Subcutaneous adipose tissue (tissue), 4 donors: Measurements from ENCODE around the gene CROCC2. TPM values are rescaled to one million over a fixed set of nuclear protein-coding genes. Genes with fewer than 3 reads are reported as not detected.

Experiments
- CTCF ChIP-seq: fragments of 450-650 bp; IDR thresholded peaks from one replicate; pipeline ENCODE4 v1.5.1; 2016; ENCODE audit warnings: low read depth, mild to moderate bottlenecking, control low read depth, antibody characterized with exemption, moderate library complexity
- total RNA-seq, 4 donors: library from RNA; depleted of rRNA; stranded (reverse); fragments of >200 nt; gene quantifications; one replicate each; pipeline ENCODE4 v1.1.0, GENCODE V29; 2016

CROCC2 gene
- total RNA-seq, 4 donors from 2014 or later, result not detected

- TF ChIP-seq CTCF, result no peak
Observed at GRCh38 chr2:240933966-240934700, 28.0 kb downstream of the CROCC2 start.

- no peak for TF ChIP-seq CTCF
Observed at GRCh38 chr2:240934701-240935102, 28.6 kb downstream of the CROCC2 start.

- no peak for TF ChIP-seq CTCF
Observed at GRCh38 chr2:240935103-240935876, 29.2 kb downstream of the CROCC2 start.

- no peak for TF ChIP-seq CTCF
Observed at GRCh38 chr2:240936106-240936505, 30.0 kb downstream of the CROCC2 start.

- TF ChIP-seq CTCF, result no peak
Observed at GRCh38 chr2:240946046-240946445, 39.9 kb downstream of the CROCC2 start.

GRCh38 chr2:240946654-240947053 is 40.5 kb downstream of the CROCC2 start:
- no peak for TF ChIP-seq CTCF

GRCh38 chr2:240947176-240947575 is 41.0 kb downstream of the CROCC2 start:
- no peak for TF ChIP-seq CTCF
